DOHH2 (cell line): ENCODE measurements around the gene SNRPA.
A peak's percentile ranks its signal among the peaks of the same experiment; 100 is the strongest.

ENCODE experiments used
- H3F3A ChIP-seq: fragments of 200-600 bp; sonication (generic), shearing (Covaris generic); 2 replicates; pipeline ENCODE4 v1.6.0; 2016; ENCODE audit warnings: antibody characterized with exemption, mild to moderate bottlenecking; ENCODE audit not compliant: control insufficient read depth, insufficient read depth
- H3K27ac ChIP-seq: fragments of 200-600 bp; sonication (generic); 2 replicates; pipeline ENCODE4 v1.5.1; 2014; ENCODE audit warnings: low read depth, mild to moderate bottlenecking, low read length, moderate library complexity
- H3K27me3 ChIP-seq: fragments of 200-600 bp; sonication (generic); 2 replicates; pipeline ENCODE4 v1.6.1; 2014; ENCODE audit warnings: mild to moderate bottlenecking, low read length, mixed read lengths; ENCODE audit not compliant: control insufficient read depth
- H3K36me3 ChIP-seq: fragments of 200-600 bp; sonication (generic); 2 replicates; pipeline ENCODE4 v1.6.1; 2014; ENCODE audit warnings: mild to moderate bottlenecking, low read length, moderate library complexity, mixed read lengths; ENCODE audit not compliant: control insufficient read depth
- H3K4me1 ChIP-seq: fragments of 200-600 bp; sonication (generic); 2 replicates; pipeline ENCODE4 v1.6.1; 2014; ENCODE audit warnings: mild to moderate bottlenecking, low read length, mixed read lengths; ENCODE audit not compliant: control insufficient read depth
- H3K4me2 ChIP-seq: fragments of 200-600 bp; sonication (generic); 2 replicates; pipeline ENCODE4 v1.6.0; 2014; ENCODE audit warnings: mild to moderate bottlenecking, low read length, moderate library complexity
- H3K4me3 ChIP-seq: fragments of 200-600 bp; sonication (generic); 2 replicates; pipeline ENCODE4 v1.5.1; 2014; ENCODE audit warnings: mild to moderate bottlenecking, low read length, mixed read lengths
- H3K79me2 ChIP-seq: fragments of 200-600 bp; sonication (generic); 2 replicates; pipeline ENCODE4 v1.6.1; 2014; ENCODE audit warnings: mild to moderate bottlenecking, low read length, mixed read lengths; ENCODE audit not compliant: control insufficient read depth
- H3K9me2 ChIP-seq: fragments of 200-600 bp; sonication (generic); replicated peaks from 2 replicates; pipeline ENCODE4 v1.6.1; 2014; ENCODE audit warnings: mild to moderate bottlenecking, low read length, mixed read lengths; ENCODE audit not compliant: control insufficient read depth
- H3K9me3 ChIP-seq: fragments of 200-600 bp; sonication (generic); 2 replicates; pipeline ENCODE4 v1.6.1; 2014; ENCODE audit warnings: antibody characterized with exemption, low read length, mixed read lengths; ENCODE audit not compliant: control insufficient read depth, insufficient read depth
- H4K20me1 ChIP-seq: fragments of 200-600 bp; sonication (generic); 2 replicates; pipeline ENCODE4 v1.6.0; 2014; ENCODE audit warnings: low read depth, mild to moderate bottlenecking, antibody characterized with exemption, low read length, moderate library complexity; ENCODE audit not compliant: control insufficient read depth, insufficient read depth
- EZH2phosphoT487 ChIP-seq: fragments of 200-600 bp; sonication (generic); IDR thresholded peaks from 2 replicates; pipeline ENCODE4 v1.6.1; 2017; ENCODE audit warnings: borderline replicate concordance, mild to moderate bottlenecking, antibody characterized with exemption, low read length, moderate library complexity, mixed read lengths
- TF ChIP-seq, protein P1 (sequence below): fragments of 200-600 bp; sonication (generic); IDR thresholded peaks from one replicate; pipeline ENCODE4 v1.5.1; 2014; ENCODE audit warnings: antibody characterized with exemption, mild to moderate bottlenecking, low read depth, low read length; ENCODE audit not compliant: poor library complexity, severe bottlenecking

Gene SNRPA

DNA sequence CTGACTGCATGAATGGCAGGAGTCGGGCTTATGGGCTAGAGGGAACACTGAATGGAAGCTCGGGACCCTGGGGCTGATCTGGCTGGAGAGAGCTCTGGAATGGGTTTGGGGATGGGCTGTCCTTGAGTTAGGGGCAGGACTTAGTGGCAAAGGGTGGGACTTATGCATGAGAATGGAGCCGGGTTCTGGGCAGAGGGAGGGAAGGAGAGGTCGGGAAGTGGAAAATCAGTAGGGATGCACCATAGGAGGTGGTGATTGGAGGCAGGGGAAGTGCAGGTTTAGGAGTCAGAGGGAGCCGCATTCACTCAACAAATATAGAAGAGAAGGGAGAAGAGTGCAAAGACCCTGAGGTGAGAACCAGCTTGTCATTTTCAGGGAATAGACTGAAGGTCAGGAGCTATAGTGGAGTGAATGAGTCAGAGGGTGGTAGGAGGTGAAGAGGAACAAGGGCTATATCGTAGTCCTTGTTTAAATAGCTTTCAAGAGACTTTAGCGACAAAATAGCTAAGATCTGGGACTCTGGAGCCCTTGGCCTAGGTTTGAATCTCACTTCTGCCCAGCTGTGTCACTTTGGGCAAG lies 27.8 kb downstream of the SNRPA start:
- Histone ChIP-seq H3K36me3 (peaks cover 6% of the 10 kb centered on the region; the same call in 1 of the 2 replicates), H3K4me1 (peaks cover 44% of the 10 kb centered on the region), H3K79me2 (peaks cover 12% of the 10 kb centered on the region), H4K20me1 (no peaks in the 10 kb centered on the region), H3K9me3 (no peaks in the 10 kb centered on the region), H3F3A (peaks cover 18% of the 10 kb centered on the region), H3K9me2 (no peaks in the 10 kb centered on the region), H3K4me2 (peak overlapping the region; percentile 93), H3K4me3 (peak overlapping the region; percentile 89), H3K27ac (peak overlapping the region; percentile 99), H3K27me3 (no peaks in the 10 kb centered on the region)
- TF ChIP-seq EZH2phosphoT487 = no peak
- TF ChIP-seq, protein P1, sequence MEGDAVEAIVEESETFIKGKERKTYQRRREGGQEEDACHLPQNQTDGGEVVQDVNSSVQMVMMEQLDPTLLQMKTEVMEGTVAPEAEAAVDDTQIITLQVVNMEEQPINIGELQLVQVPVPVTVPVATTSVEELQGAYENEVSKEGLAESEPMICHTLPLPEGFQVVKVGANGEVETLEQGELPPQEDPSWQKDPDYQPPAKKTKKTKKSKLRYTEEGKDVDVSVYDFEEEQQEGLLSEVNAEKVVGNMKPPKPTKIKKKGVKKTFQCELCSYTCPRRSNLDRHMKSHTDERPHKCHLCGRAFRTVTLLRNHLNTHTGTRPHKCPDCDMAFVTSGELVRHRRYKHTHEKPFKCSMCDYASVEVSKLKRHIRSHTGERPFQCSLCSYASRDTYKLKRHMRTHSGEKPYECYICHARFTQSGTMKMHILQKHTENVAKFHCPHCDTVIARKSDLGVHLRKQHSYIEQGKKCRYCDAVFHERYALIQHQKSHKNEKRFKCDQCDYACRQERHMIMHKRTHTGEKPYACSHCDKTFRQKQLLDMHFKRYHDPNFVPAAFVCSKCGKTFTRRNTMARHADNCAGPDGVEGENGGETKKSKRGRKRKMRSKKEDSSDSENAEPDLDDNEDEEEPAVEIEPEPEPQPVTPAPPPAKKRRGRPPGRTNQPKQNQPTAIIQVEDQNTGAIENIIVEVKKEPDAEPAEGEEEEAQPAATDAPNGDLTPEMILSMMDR = no peak

DNA sequence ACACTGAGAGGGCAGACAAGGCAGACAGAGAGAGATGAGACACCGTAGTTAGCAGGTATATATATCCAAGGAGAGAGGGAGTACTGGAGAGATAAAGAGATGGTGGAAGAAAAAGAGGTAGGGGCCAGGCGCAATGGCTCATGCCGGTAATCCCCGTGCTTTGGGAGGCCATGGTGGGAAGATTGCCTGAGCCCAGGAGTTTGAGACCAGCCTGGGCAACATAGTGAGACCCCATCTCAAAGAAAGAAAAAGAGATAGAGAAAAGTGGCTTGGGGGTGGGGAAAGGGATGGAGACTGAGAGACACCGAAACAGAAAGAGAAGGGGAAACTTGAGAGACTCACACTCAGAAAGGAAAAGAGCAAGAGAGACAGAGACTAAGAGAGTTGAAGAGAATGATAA lies 29.6 kb downstream of the SNRPA start:
- Histone ChIP-seq H3K4me3 (no peak overlapping the region), H3K27ac (no peak overlapping the region), H3K27me3 (no peaks in the 10 kb centered on the region), H3K9me2 (no peaks in the 10 kb centered on the region), H3K36me3 (peaks cover 6% of the 10 kb centered on the region; the same call in 1 of the 2 replicates), H4K20me1 (no peaks in the 10 kb centered on the region), H3K4me2 (no peak overlapping the region), H3K79me2 (peaks cover 12% of the 10 kb centered on the region), H3K9me3 (no peaks in the 10 kb centered on the region), H3F3A (peaks cover 12% of the 10 kb centered on the region), H3K4me1 (peaks cover 31% of the 10 kb centered on the region)
- no peak for TF ChIP-seq EZH2phosphoT487
- TF ChIP-seq, protein P1 = no peak

DNA sequence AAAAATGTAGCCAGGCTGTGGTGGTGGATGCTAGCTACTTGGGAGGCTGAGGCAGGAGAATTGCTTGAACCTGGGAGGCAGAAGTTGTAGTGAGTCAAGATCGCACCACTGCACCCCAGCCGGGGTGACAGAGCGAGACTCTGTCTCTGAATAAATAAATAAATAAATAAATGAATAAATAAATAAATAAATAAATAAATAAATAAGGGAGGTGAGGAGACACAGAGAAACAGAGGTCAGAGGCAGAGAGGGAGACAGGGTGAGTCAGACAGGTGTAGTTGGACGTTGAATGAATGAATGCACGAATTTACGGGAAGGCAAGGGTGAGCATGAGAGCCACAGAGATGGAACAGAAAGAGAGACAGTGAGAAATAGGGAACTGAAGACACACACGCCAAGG lies 30.1 kb downstream of the SNRPA start:
- Histone ChIP-seq H3K36me3 (peaks cover 6% of the 10 kb centered on the region; the same call in 1 of the 2 replicates), H3K4me3 (no peak overlapping the region), H4K20me1 (no peaks in the 10 kb centered on the region), H3K27ac (no peak overlapping the region), H3K27me3 (no peaks in the 10 kb centered on the region), H3K79me2 (peaks cover 12% of the 10 kb centered on the region), H3F3A (peaks cover 12% of the 10 kb centered on the region), H3K4me2 (no peak overlapping the region), H3K9me2 (no peaks in the 10 kb centered on the region), H3K4me1 (peaks cover 28% of the 10 kb centered on the region), H3K9me3 (no peaks in the 10 kb centered on the region)
- TF ChIP-seq EZH2phosphoT487 = no peak
- TF ChIP-seq, protein P1 = no peak
